Fibroblast of villous mesenchyme (primary cell): Measurements from ENCODE around the gene DAPP1. TPM values are rescaled to one million over a fixed set of nuclear protein-coding genes. Genes with fewer than 3 reads are reported as not detected.
"Not testable (repeated sequence)": the region's sequence is repeated elsewhere in the genome, so short reads cannot be mapped to it uniquely, and the experiment has no call there.

ENCODE experiments used
- DNase-seq: peaks from one replicate; pipeline ENCODE4 v3.0.0-alpha.2; 2010; ENCODE audit warnings: low read depth
- H3K4me3 ChIP-seq: 2 replicates; pipeline ENCODE4 v1.5.1; 2011; ENCODE audit warnings: low read depth, mild to moderate bottlenecking, low read length
- total RNA-seq: library from RNA; depleted of rRNA; stranded (reverse); fragments of >200 nt; gene quantifications from 2 replicates; pipeline ENCODE4 v1.2.3, GENCODE V29; 2012
- TF ChIP-seq, protein P1 (sequence below): IDR thresholded peaks from 2 replicates; pipeline ENCODE4 v1.5.1; 2012; ENCODE audit warnings: low read depth, mild to moderate bottlenecking, low read length; ENCODE audit not compliant: insufficient read depth

The DAPP1 gene, protein sequence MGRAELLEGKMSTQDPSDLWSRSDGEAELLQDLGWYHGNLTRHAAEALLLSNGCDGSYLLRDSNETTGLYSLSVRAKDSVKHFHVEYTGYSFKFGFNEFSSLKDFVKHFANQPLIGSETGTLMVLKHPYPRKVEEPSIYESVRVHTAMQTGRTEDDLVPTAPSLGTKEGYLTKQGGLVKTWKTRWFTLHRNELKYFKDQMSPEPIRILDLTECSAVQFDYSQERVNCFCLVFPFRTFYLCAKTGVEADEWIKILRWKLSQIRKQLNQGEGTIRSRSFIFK
- not detected in 2 replicates for total RNA-seq

- TF ChIP-seq, protein P1, sequence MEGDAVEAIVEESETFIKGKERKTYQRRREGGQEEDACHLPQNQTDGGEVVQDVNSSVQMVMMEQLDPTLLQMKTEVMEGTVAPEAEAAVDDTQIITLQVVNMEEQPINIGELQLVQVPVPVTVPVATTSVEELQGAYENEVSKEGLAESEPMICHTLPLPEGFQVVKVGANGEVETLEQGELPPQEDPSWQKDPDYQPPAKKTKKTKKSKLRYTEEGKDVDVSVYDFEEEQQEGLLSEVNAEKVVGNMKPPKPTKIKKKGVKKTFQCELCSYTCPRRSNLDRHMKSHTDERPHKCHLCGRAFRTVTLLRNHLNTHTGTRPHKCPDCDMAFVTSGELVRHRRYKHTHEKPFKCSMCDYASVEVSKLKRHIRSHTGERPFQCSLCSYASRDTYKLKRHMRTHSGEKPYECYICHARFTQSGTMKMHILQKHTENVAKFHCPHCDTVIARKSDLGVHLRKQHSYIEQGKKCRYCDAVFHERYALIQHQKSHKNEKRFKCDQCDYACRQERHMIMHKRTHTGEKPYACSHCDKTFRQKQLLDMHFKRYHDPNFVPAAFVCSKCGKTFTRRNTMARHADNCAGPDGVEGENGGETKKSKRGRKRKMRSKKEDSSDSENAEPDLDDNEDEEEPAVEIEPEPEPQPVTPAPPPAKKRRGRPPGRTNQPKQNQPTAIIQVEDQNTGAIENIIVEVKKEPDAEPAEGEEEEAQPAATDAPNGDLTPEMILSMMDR: no peak
- no peak for DNase-seq
- H3K4me3 ChIP-seq: no peak within 1 kb of the TSS
Measured at GRCh38 chr4:99816545-99817308, at the start of gene DAPP1. Gene DAPP1 (plus strand): TSS chr4:99816827. CDS start chr4:99816914, 87 bp downstream.

GRCh38 chr4:99770842-99771241 lies 45.8 kb upstream of the DAPP1 start:
- not testable (repeated sequence) for H3K4me3 ChIP-seq, DNase-seq

DNA sequence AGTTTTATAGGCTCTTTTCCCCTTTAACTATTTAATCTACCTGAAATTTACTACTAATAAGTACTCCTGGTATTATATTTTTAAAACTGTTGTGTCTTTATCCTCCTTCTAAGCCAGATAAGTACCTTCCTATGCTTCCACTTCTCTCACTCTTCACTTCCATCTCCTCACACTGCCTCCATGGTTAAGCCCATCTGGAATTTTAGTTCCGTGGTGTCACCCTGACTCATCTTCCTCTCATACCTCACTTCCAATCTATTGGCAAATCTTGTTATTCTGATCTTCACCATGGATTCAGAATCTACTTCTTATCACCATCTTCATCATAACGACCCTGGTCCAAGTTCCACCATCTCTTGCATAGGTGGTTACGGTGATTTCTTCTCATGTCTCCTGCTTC lies 32.7 kb upstream of the DAPP1 start:
- H3K4me3 ChIP-seq: no peak overlapping the region
- TF ChIP-seq, protein P1: no peak
- no peak for DNase-seq

DNA sequence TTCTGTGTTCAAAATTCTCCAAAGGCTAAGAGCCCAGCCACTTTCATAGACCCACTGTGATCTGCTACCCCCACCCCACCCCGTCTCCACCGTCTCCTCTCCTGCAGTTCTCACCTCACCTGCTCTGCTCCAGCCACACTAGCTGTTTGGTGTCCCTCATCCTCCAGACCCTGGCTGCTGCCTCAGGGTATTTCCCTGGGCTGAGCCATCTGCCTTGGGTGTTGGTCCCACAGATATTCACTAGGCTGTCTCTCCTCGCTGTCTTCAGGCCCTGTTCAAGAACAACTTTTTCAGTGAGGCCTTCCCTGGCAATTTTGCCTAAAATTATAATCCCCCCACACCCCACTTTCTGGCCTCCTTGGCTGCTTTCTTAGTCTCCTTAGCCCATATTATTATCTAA lies 31.8 kb upstream of the DAPP1 start:
- no peak overlapping the region for H3K4me3 ChIP-seq
- no peak for DNase-seq
- TF ChIP-seq, protein P1: no peak

DNA sequence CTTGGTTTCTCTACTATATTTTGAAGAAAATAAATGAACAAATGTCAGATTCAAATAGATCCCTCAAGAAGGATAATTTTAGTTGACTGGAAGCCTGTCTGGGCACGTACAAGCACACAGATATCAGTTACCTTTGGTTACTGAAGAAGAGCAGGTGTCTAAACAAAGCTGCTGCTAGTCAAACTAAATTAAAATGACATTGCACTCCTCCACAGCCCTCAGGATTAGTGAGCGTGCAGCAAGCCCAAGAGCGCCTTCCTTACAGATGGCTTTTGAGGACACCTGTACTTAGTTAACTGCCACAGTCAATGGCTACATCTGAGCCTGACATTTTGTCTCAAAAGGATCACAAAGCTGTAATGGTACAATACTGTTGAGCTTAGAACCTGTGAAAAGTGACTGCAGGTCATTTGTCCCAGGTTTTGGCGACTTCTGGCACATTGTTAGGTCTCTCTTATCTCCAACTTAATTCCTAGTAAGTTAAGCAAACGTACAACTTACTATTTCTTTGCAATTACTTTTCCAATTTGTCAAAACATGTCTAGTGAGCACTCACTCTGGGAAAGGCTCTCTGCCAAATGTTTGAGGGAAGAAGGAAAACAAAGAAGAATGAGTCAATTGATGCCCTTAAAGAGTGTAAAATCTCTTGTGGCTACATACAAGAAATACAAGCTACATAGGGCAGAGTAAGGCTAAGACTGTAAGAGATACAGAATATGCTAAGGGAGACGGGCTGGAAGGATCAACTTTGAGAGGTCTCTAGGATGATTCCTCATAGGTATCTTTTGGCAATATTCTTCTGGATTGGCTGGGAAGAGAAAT lies 25.6 kb upstream of the DAPP1 start:
- TF ChIP-seq, protein P1: no peak
- no peak overlapping the region for H3K4me3 ChIP-seq
- no peak for DNase-seq

DNA sequence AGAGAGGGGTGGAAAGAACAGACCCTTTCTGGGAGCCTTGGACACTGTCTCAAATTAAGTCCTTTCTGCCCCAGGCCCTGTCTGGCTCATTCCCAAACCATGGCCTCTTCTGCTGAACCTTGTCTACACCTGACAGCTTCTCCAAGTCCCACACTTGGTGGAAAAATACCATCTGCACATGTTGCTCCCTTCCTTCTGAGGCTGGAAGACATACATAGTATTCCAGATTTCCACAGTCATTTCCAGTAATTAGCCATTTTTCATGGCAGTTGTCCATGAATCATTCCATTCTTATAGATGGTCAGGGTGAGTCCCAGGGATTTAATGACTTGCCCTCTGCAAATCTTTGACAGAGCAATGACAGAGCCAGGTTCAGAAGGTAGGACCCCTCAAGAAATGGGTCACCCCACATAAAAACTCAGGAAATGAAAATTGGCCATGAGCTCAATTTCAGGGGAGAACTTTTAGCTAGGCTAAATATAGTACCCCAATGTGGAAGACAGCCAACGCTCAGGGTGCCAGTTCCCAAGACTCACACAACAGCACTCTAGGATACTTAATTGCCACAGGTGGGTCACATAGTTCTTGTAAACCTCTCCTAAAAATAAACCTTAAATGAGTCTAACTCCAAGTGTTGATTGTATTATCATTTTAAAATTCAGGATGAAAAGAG lies 16.2 kb upstream of the DAPP1 start:
- TF ChIP-seq, protein P1: no peak
- no peak for DNase-seq
- H3K4me3 ChIP-seq: no peak overlapping the region
